HEK293 (cell line): ENCODE results near the gene AMIGO1.

Experiments used
- CTCF ChIA-PET: fragments of 350-600 bp; formaldehyde crosslinking; extraction: SDS; loops from one replicate; lab custom pipeline; 2021; ENCODE audit warnings: antibody characterized with exemption; lab: Yijun Ruan, JAX
- POLR2A ChIA-PET: fragments of 300-600 bp; formaldehyde crosslinking; extraction: SDS; loops from one replicate; lab custom pipeline; 2020; ENCODE audit warnings: antibody characterized with exemption, inconsistent platforms; lab: Yijun Ruan, JAX
- H3K27ac ChIP-seq: fragments of 200-500 bp; sonication (Bioruptor generic); 2 replicates; pipeline ENCODE4 v1.5.1; 2014; ENCODE audit warnings: low read depth, low read length, control low read depth, inconsistent platforms; ENCODE audit errors: extremely low read depth
- H3K36me3 ChIP-seq, 2 experiments: fragments of 200-500 bp in 1 of 2; sonication (Bioruptor generic) in 1 of 2; 1 replicate in 1 of 2; 2 replicates in 1 of 2; pipeline ENCODE4 v1.5.1; 2014 to 2017; ENCODE audit warnings: inconsistent platforms in 2 of 2, low read length in 2 of 2; ENCODE audit not compliant: control insufficient read depth in 2 of 2, insufficient read depth in 1 of 2
- H3K4me1 ChIP-seq: fragments of 200-500 bp; sonication (Bioruptor generic); 2 replicates; pipeline ENCODE4 v1.5.1; 2014; ENCODE audit warnings: mild to moderate bottlenecking, low read length, inconsistent platforms; ENCODE audit not compliant: control insufficient read depth, insufficient read depth
- H3K4me3 ChIP-seq: 2 replicates; pipeline ENCODE4 v1.5.1; 2011; ENCODE audit warnings: low read depth, mild to moderate bottlenecking, control low read depth, low read length, moderate library complexity
- H3K9me3 ChIP-seq: fragments of 200-500 bp; sonication (Bioruptor generic); 2 replicates; pipeline ENCODE4 v1.5.1; 2014; ENCODE audit warnings: low read depth, low read length, inconsistent platforms; ENCODE audit not compliant: control insufficient read depth, insufficient read depth
- KLF1 ChIP-seq: fragments of 450-650 bp; formaldehyde crosslinking; IDR thresholded peaks from 2 replicates; pipeline ENCODE4 v1.5.1; 2016; ENCODE audit warnings: missing biosample characterization, missing genetic modification characterization
- KLF8 ChIP-seq: fragments of 450-650 bp; formaldehyde crosslinking; IDR thresholded peaks from 2 replicates; pipeline ENCODE4 v1.5.1; 2016; ENCODE audit warnings: missing biosample characterization, missing genetic modification characterization
- MYNN ChIP-seq: fragments of 450-650 bp; formaldehyde crosslinking; IDR thresholded peaks from 2 replicates; pipeline ENCODE4 v1.5.1; 2016; ENCODE audit warnings: missing biosample characterization, missing genetic modification characterization, borderline replicate concordance
- WT1 ChIP-seq: fragments of 450-650 bp; formaldehyde crosslinking; IDR thresholded peaks from 2 replicates; pipeline ENCODE4 v1.5.1; 2016; ENCODE audit warnings: missing biosample characterization, missing genetic modification characterization
- ZNF157 ChIP-seq: fragments of 450-650 bp; formaldehyde crosslinking; IDR thresholded peaks from 2 replicates; pipeline ENCODE4 v1.5.1; 2016; ENCODE audit warnings: missing biosample characterization, missing genetic modification characterization
- ZNF174 ChIP-seq: fragments of 450-650 bp; formaldehyde crosslinking; IDR thresholded peaks from 2 replicates; pipeline ENCODE4 v1.5.0; 2017; ENCODE audit warnings: missing biosample characterization, mild to moderate bottlenecking, missing genetic modification characterization
- ZNF184 ChIP-seq: fragments of 450-650 bp; IDR thresholded peaks from 2 replicates; pipeline ENCODE4 v1.5.1; 2018; ENCODE audit warnings: missing biosample characterization, mild to moderate bottlenecking, missing genetic modification characterization
- ZNF292 ChIP-seq: fragments of 450-650 bp; formaldehyde crosslinking; IDR thresholded peaks from 2 replicates; pipeline ENCODE4 v1.5.1; 2016; ENCODE audit warnings: low read depth, missing biosample characterization, missing genetic modification characterization, borderline replicate concordance
- ZNF610 ChIP-seq: fragments of 450-650 bp; formaldehyde crosslinking; IDR thresholded peaks from 2 replicates; pipeline ENCODE4 v1.5.1; 2016; ENCODE audit warnings: missing biosample characterization, missing genetic modification characterization, borderline replicate concordance
- ZNF660 ChIP-seq: fragments of 450-650 bp; IDR thresholded peaks from 2 replicates; pipeline ENCODE4 v1.5.1; 2018; ENCODE audit warnings: missing biosample characterization, mild to moderate bottlenecking, missing genetic modification characterization
- ZNF830 ChIP-seq: fragments of 450-650 bp; IDR thresholded peaks from 2 replicates; pipeline ENCODE4 v1.5.0; 2018; ENCODE audit warnings: missing biosample characterization, missing genetic modification characterization, low read depth, mild to moderate bottlenecking, moderate library complexity
- TF ChIP-seq, protein P1 (sequence below): fragments of 450-650 bp; formaldehyde crosslinking; conservative IDR thresholded peaks from 2 replicates; pipeline ENCODE4 v1.5.1; 2016; ENCODE audit warnings: low read depth, missing biosample characterization, missing genetic modification characterization
- TF ChIP-seq, protein P2 (sequence below): fragments of 450-650 bp; formaldehyde crosslinking; IDR thresholded peaks from 2 replicates; pipeline ENCODE4 v1.5.1; 2016; ENCODE audit warnings: missing biosample characterization, missing genetic modification characterization
- TF ChIP-seq, protein P3 (sequence below): fragments of 450-650 bp; IDR thresholded peaks from 2 replicates; pipeline ENCODE4 v1.5.1; 2018; ENCODE audit warnings: missing biosample characterization, missing genetic modification characterization
- TF ChIP-seq, protein P4 (sequence below): fragments of 450-650 bp; formaldehyde crosslinking; optimal IDR thresholded peaks from 2 replicates; pipeline ENCODE3; 2016; ENCODE audit warnings: missing biosample characterization, mild to moderate bottlenecking, missing genetic modification characterization
- TF ChIP-seq, protein P5 (sequence below): fragments of 450-650 bp; formaldehyde crosslinking; IDR thresholded peaks from 2 replicates; pipeline ENCODE4 v1.5.0; 2017; ENCODE audit warnings: missing biosample characterization, missing genetic modification characterization, borderline replicate concordance
- TF ChIP-seq, protein P6 (sequence below): fragments of 450-650 bp; formaldehyde crosslinking; IDR thresholded peaks from 2 replicates; pipeline ENCODE4 v1.5.1; 2017; ENCODE audit warnings: missing biosample characterization, mild to moderate bottlenecking, missing genetic modification characterization, moderate library complexity

Gene AMIGO1

DNA sequence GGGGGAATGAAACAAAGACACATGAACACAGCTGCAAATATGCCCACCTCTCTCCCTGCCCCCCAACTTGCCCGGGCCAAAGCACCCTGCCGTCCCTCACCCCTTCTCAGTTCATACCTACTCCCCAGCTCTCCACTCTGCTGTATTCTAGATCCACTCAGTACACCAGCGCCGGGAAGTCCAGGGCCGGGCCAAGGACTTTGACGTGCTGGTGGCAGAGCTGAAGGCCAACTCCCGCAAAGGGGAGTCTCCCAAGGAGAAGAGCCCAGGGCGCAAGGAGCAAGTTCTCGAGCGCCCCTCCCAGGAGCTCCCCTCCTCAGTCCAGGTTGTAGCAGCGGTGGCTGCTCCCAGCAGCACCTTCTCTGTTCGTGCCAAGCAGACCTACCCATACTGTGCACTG, 20.8 kb downstream of the AMIGO1 start:
- POLR2A ChIA-PET: interaction anchor here (1.3 kb wide), 1 partner anchor 44 kb away, joined by 4 read pairs; no protein-coding TSS in a partner anchor
- peaks cover 0 to 61% of the 10 kb centered on the region in 2 experiments; a peak in 1 of 3 replicates for H3K36me3 ChIP-seq
- H3K4me1 ChIP-seq: no peaks in the 10 kb centered on the region
- CTCF ChIA-PET: interaction anchor here (0.6 to 36.3 kb wide), 4 partner anchors 11 to 287 kb away, joined by 3 to 1152 read pairs (median 188); partner anchors contain the start of genes AMIGO1 and GPR61
- H3K4me3 ChIP-seq: no peak overlapping the region
- H3K27ac ChIP-seq: no peak overlapping the region
- TF ChIP-seq, protein P1, sequence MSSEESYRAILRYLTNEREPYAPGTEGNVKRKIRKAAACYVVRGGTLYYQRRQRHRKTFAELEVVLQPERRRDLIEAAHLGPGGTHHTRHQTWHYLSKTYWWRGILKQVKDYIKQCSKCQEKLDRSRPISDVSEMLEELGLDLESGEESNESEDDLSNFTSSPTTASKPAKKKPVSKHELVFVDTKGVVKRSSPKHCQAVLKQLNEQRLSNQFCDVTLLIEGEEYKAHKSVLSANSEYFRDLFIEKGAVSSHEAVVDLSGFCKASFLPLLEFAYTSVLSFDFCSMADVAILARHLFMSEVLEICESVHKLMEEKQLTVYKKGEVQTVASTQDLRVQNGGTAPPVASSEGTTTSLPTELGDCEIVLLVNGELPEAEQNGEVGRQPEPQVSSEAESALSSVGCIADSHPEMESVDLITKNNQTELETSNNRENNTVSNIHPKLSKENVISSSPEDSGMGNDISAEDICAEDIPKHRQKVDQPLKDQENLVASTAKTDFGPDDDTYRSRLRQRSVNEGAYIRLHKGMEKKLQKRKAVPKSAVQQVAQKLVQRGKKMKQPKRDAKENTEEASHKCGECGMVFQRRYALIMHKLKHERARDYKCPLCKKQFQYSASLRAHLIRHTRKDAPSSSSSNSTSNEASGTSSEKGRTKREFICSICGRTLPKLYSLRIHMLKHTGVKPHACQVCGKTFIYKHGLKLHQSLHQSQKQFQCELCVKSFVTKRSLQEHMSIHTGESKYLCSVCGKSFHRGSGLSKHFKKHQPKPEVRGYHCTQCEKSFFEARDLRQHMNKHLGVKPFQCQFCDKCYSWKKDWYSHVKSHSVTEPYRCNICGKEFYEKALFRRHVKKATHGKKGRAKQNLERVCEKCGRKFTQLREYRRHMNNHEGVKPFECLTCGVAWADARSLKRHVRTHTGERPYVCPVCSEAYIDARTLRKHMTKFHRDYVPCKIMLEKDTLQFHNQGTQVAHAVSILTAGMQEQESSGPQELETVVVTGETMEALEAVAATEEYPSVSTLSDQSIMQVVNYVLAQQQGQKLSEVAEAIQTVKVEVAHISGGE (tag by site-specific recombination): no peak
- TF ChIP-seq, protein P2, sequence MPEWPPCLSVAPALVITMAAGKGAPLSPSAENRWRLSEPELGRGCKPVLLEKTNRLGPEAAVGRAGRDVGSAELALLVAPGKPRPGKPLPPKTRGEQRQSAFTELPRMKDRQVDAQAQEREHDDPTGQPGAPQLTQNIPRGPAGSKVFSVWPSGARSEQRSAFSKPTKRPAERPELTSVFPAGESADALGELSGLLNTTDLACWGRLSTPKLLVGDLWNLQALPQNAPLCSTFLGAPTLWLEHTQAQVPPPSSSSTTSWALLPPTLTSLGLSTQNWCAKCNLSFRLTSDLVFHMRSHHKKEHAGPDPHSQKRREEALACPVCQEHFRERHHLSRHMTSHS (tag by site-specific recombination): no peak
- TF ChIP-seq ZNF174 (tag by site-specific recombination) (no peak), ZNF610 (tag by site-specific recombination) (no peak), ZNF292 (tag by site-specific recombination) (no peak), KLF8 (tag by site-specific recombination) (no peak), ZNF660 (tag by site-specific recombination) (no peak), MYNN (tag by site-specific recombination) (no peak), ZNF157 (tag by site-specific recombination) (no peak), ZNF184 (tag by site-specific recombination) (no peak), WT1 (tag by site-specific recombination) (no peak), KLF1 (tag by site-specific recombination) (no peak), ZNF830 (no peak)
- TF ChIP-seq, protein P3, sequence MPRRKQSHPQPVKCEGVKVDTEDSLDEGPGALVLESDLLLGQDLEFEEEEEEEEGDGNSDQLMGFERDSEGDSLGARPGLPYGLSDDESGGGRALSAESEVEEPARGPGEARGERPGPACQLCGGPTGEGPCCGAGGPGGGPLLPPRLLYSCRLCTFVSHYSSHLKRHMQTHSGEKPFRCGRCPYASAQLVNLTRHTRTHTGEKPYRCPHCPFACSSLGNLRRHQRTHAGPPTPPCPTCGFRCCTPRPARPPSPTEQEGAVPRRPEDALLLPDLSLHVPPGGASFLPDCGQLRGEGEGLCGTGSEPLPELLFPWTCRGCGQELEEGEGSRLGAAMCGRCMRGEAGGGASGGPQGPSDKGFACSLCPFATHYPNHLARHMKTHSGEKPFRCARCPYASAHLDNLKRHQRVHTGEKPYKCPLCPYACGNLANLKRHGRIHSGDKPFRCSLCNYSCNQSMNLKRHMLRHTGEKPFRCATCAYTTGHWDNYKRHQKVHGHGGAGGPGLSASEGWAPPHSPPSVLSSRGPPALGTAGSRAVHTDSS (tag by site-specific recombination): no peak
- TF ChIP-seq, protein P4, sequence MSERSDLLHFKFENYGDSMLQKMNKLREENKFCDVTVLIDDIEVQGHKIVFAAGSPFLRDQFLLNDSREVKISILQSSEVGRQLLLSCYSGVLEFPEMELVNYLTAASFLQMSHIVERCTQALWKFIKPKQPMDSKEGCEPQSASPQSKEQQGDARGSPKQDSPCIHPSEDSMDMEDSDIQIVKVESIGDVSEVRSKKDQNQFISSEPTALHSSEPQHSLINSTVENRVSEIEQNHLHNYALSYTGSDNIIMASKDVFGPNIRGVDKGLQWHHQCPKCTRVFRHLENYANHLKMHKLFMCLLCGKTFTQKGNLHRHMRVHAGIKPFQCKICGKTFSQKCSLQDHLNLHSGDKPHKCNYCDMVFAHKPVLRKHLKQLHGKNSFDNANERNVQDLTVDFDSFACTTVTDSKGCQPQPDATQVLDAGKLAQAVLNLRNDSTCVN (tag by site-specific recombination): no peak
- TF ChIP-seq, protein P5, sequence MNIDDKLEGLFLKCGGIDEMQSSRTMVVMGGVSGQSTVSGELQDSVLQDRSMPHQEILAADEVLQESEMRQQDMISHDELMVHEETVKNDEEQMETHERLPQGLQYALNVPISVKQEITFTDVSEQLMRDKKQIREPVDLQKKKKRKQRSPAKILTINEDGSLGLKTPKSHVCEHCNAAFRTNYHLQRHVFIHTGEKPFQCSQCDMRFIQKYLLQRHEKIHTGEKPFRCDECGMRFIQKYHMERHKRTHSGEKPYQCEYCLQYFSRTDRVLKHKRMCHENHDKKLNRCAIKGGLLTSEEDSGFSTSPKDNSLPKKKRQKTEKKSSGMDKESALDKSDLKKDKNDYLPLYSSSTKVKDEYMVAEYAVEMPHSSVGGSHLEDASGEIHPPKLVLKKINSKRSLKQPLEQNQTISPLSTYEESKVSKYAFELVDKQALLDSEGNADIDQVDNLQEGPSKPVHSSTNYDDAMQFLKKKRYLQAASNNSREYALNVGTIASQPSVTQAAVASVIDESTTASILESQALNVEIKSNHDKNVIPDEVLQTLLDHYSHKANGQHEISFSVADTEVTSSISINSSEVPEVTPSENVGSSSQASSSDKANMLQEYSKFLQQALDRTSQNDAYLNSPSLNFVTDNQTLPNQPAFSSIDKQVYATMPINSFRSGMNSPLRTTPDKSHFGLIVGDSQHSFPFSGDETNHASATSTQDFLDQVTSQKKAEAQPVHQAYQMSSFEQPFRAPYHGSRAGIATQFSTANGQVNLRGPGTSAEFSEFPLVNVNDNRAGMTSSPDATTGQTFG (tag by site-specific recombination): no peak
- TF ChIP-seq, protein P6, sequence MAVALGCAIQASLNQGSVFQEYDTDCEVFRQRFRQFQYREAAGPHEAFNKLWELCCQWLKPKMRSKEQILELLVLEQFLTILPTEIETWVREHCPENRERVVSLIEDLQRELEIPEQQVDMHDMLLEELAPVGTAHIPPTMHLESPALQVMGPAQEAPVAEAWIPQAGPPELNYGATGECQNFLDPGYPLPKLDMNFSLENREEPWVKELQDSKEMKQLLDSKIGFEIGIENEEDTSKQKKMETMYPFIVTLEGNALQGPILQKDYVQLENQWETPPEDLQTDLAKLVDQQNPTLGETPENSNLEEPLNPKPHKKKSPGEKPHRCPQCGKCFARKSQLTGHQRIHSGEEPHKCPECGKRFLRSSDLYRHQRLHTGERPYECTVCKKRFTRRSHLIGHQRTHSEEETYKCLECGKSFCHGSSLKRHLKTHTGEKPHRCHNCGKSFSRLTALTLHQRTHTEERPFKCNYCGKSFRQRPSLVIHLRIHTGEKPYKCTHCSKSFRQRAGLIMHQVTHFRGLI (tag by site-specific recombination): no peak
- H3K9me3 ChIP-seq: no peaks in the 10 kb centered on the region
